Lower lobe of right lung (tissue), 2 donors: ENCODE data around the gene WNT4. TPM values are rescaled to one million over a fixed set of nuclear protein-coding genes. Genes with fewer than 3 reads are reported as not detected.

Experiments
- ATAC-seq, 2 donors: fragments of 200-7000 bp; cut with Tn5 transposase; one replicate each; pipeline ENCODE4 v1.9.1; 2020 to 2022; ENCODE audit warnings: mild to moderate bottlenecking in 2 of 2, moderate library complexity in 2 of 2
- DNase-seq: peaks from one replicate; pipeline ENCODE4 v3.0.0-alpha.2; 2020
- H3K27ac ChIP-seq: fragments of 200-600 bp; one replicate; pipeline ENCODE4 v1.8.0; 2022
- H3K27me3 ChIP-seq: fragments of 200-600 bp; one replicate; pipeline ENCODE4 v1.8.0; 2022; ENCODE audit warnings: low read depth
- H3K36me3 ChIP-seq: fragments of 200-600 bp; one replicate; pipeline ENCODE4 v1.8.0; 2022; ENCODE audit warnings: mild to moderate bottlenecking
- H3K4me1 ChIP-seq: fragments of 200-600 bp; one replicate; pipeline ENCODE4 v1.8.0; 2022
- H3K4me3 ChIP-seq: fragments of 200-600 bp; one replicate; pipeline ENCODE4 v1.8.0; 2022; ENCODE audit warnings: mild to moderate bottlenecking
- H3K9me3 ChIP-seq: fragments of 200-600 bp; one replicate; pipeline ENCODE4 v1.8.0; 2022
- CTCF ChIP-seq: fragments of 200-600 bp; IDR thresholded peaks from one replicate; pipeline ENCODE4 v1.8.0; 2022; ENCODE audit warnings: antibody characterized with exemption, mild to moderate bottlenecking
- intact Hi-C: fragments of 100-400 bp; cut with DNase I; formaldehyde crosslinking; loops from one replicate; pipeline ENCODE4 v1.11.0; 2022
- total RNA-seq: library from RNA; stranded (reverse); fragmentation: NEBNext Ultra II Directional; extraction: Animal tissue kit (Norgen Biotek cat#: 25700); gene quantifications from one replicate; pipeline ENCODE4 v1.2.1, GENCODE V29; 2021
- donor health status: DM: no; HTN: yes; CAD: no; lungs with severe emphysema.

The WNT4 gene
- total RNA-seq, 1 donor from 2014 or later: 3.8 TPM

- Histone ChIP-seq H3K4me3 (no peak overlapping the region), H3K9me3 (no peaks in the 10 kb centered on the region), H3K36me3 (no peaks in the 10 kb centered on the region), H3K27me3 (no peaks in the 10 kb centered on the region), H3K27ac (no peak overlapping the region), H3K4me1 (no peaks in the 10 kb centered on the region)
- ATAC-seq: peak in 1 of 2 donors; percentile 35
- TF ChIP-seq CTCF: no peak
- intact Hi-C loops: no loop called here
- DNase-seq: no peak
These were observed 20.2 kb upstream of the WNT4 start for GRCh38 chr1:22163137-22163536.

- Histone ChIP-seq H3K4me3 (no peak overlapping the region), H3K27ac (no peak overlapping the region), H3K36me3 (no peaks in the 10 kb centered on the region), H3K4me1 (no peaks in the 10 kb centered on the region), H3K27me3 (no peaks in the 10 kb centered on the region), H3K9me3 (no peaks in the 10 kb centered on the region)
- no peak for TF ChIP-seq CTCF
- intact Hi-C loops: no loop called here
- ATAC-seq: no peak
- no peak for DNase-seq
These were observed 17.0 kb upstream of the WNT4 start for GRCh38 chr1:22159891-22160290.

- no peaks in the 10 kb centered on the region for H3K9me3 ChIP-seq
- H3K27me3 ChIP-seq: no peaks in the 10 kb centered on the region
- intact Hi-C loops: no loop called here
- H3K4me3 ChIP-seq: no peak overlapping the region
- DNase-seq (no peak), ATAC-seq (no peak)
- TF ChIP-seq CTCF: no peak
- no peaks in the 10 kb centered on the region for H3K4me1 ChIP-seq
- H3K27ac ChIP-seq: no peak overlapping the region
- H3K36me3 ChIP-seq: no peaks in the 10 kb centered on the region
These were observed 15.8 kb upstream of the WNT4 start for GRCh38 chr1:22158654-22159053.

GRCh38 chr1:22157359-22157966 lies 14.6 kb upstream of the WNT4 start:
- intact Hi-C loops: no loop called here
- no peak overlapping the region for H3K27ac ChIP-seq
- DNase-seq (no peak), ATAC-seq (no peak)
- TF ChIP-seq CTCF: no peak
- H3K4me1 ChIP-seq: no peaks in the 10 kb centered on the region
- no peaks in the 10 kb centered on the region for H3K9me3 ChIP-seq
- no peaks in the 10 kb centered on the region for H3K27me3 ChIP-seq
- no peak overlapping the region for H3K4me3 ChIP-seq
- H3K36me3 ChIP-seq: no peaks in the 10 kb centered on the region

- no peaks in the 10 kb centered on the region for H3K27me3 ChIP-seq
- TF ChIP-seq CTCF: no peak
- intact Hi-C loops: no loop called here
- no peaks in the 10 kb centered on the region for H3K36me3 ChIP-seq
- no peak overlapping the region for H3K4me3 ChIP-seq
- H3K27ac ChIP-seq: no peak overlapping the region
- no peaks in the 10 kb centered on the region for H3K4me1 ChIP-seq
- no peaks in the 10 kb centered on the region for H3K9me3 ChIP-seq
- DNase-seq: no peak
- ATAC-seq: no peak
These were observed 12.6 kb upstream of the WNT4 start for GRCh38 chr1:22155517-22155916.
